GM15510 (cell line): ENCODE results near the gene NRP1.

Experiments used
- POLR2A ChIP-seq: IDR thresholded peaks from 3 replicates; pipeline ENCODE4 v1.6.1; 2011; ENCODE audit warnings: borderline replicate concordance; ENCODE audit not compliant: insufficient read length; ENCODE audit errors: extremely low read depth

NRP1 gene

DNA sequence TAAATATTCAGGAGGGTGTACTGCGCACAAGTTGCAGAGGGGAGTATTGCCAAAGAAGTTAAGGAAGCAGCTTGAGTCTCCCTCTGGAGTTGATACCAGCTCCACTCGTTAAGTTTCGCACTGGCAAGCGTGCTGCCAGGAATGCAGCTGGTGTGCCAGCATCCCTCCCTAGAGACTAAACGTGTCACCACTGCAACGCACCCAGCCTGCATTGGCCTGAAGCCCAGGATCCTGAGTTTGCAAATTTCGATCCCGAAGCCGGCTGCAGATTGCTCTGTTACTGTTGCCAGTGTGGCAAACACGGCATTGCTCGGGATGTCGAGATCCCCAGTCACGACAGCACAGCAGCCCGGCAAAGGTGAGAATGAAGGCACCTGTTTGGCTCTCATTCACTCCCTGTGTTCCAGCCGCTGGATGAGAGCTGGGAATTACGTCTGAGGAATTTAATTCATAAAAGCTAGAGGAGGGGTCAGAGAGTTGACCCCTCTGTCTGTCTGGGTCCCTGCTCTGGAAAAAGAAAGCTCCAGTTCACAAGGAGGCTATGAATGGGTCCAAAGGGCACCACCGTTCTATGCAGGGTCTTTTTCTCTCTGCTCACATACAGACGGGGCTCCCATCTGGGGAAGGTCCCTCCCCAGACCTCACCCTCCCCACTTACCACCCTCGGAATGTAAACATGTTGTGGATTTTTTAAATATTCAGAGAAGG is 61.0 kb downstream of the NRP1 start:
- TF ChIP-seq POLR2A = no peak

DNA sequence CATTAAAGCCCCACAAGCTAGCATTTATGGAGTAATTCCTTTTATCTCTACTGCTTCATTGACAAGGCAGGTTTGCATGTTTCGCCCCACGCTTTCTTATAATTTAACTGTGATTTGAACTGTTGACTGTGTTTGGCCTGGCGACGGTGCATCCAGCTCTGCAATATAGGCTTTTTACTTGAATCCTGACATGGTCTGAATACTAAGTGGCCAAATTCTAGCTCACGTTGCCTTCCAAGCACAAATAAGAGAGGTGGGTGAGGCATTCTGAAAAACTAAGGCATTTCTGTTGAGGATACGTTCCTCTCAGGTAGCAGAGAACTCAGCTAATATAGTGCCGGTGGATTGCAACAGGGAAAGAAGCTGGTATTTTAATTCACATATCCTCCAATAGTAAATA is 61.8 kb downstream of the NRP1 start:
- no peak for TF ChIP-seq POLR2A

DNA sequence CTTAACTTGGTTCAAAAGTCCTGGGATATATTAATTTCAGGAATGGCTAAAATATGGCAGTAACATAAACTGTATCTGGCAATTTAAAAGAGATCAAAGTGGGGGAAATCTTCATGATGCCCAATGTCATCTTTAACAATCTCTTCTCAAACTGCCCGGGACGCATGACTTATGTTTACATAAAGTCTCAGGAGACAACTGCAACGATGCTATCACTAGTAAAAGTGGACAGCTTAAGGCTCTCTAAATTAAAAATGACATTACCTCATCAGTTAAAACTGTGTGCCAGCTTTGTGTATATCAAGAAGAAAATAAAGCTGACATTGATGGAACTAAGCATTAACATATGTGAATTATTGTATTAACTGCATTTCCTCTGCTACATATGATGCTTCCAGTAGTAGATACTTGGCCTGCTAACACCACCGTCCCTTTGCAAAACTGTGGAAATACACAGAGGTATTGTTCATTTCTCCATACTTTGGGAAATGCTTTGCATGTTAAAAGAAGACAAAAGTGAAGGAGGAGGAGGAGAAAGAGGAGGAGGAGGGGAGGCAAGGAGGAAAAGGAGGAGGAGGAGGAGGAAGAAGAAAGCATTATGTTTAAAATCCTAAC is 62.4 kb downstream of the NRP1 start:
- no peak for TF ChIP-seq POLR2A

DNA sequence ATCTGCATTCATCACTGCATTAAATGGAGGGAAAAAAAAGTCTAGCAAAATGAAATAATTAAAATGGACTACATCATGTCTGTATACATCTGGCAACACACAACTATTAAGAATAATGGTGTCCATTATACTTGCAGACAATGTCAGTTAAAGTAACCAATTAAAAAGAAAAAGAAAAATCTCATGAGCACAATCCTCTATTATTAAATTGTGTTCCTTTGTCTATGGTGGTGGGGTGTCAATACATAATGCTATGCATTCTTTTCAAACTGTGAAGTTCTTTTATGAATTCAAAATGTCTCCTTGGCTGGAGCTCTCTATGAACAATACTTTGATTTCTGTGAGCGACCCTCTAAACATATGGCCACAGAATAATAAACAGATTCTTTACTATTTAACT is 63.5 kb downstream of the NRP1 start:
- TF ChIP-seq POLR2A = no peak

DNA sequence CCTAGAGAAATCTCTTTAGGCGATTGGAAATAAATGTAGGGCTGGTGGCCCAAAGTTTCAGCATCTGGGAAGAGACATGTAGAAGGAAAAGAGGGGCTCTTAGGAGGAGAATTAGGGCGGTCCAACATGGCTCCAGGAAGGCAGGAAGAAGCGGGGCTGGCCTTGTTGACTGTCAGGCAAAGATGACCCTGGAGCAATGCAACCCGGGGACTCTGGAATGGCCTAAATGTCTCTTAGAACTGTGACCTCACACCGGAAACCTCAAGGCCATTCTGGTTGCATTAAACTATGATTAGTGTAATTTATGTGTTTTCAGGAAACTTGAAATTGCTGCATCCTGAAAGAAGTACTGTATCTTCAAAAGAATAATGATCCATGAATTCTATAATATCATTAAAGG is 66.8 kb downstream of the NRP1 start:
- TF ChIP-seq POLR2A = no peak

DNA sequence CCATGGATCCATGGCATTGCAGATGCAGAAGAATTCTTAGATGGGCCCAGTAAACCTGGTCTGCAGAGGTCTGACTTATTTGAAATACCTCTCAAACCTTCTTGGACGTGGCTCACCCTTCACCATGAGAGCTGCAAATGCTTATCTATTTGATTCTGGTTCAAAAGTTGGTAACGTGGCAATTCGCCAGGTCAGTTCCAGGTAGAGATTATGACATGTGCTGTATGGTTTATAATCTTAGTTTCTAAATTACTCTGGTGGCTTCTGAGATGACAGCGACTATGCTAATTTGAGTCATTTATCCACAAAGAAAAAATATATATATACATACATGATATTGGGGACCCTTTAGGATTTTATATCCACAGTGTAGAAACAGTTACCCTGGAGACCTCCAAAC is 68.8 kb downstream of the NRP1 start:
- no peak for TF ChIP-seq POLR2A

DNA sequence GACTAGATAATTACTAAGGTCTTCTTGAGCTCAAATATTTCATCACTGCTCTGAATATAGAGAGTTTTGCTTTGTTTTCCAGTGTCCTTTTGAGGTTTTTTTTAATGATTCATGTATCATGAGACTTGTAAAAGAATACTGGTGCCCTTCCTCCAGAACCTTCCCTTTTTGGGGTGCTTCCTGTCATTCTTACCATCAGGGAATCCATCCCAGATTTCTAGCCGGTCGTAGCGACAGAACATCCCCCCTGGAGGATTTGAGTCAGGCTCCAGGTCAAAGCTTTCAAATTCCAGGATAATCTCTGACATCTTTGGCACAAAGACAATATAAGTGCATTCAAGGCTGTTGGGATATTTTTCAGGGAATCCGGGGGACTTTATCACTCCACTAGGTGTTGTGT is 71.0 kb downstream of the NRP1 start:
- TF ChIP-seq POLR2A = no peak

DNA sequence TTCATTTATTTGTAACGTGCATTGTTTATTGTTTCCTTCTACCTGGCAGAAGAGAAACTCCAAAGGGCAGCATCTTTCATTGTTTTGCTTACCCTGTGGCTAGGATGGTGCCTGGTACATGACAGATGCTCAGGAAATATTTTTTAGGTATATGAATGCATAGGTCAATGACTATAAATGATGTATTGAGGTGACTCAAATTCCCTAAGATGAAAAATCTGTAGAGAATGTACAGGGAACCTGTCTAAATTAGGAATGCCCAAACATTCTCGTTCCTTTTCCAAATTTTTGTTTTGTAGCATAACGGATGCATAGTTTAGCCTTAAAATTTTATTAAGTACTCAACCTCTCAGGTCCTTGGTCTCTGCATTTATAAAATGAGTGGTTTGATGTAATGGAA is 71.6 kb downstream of the NRP1 start:
- no peak for TF ChIP-seq POLR2A

DNA sequence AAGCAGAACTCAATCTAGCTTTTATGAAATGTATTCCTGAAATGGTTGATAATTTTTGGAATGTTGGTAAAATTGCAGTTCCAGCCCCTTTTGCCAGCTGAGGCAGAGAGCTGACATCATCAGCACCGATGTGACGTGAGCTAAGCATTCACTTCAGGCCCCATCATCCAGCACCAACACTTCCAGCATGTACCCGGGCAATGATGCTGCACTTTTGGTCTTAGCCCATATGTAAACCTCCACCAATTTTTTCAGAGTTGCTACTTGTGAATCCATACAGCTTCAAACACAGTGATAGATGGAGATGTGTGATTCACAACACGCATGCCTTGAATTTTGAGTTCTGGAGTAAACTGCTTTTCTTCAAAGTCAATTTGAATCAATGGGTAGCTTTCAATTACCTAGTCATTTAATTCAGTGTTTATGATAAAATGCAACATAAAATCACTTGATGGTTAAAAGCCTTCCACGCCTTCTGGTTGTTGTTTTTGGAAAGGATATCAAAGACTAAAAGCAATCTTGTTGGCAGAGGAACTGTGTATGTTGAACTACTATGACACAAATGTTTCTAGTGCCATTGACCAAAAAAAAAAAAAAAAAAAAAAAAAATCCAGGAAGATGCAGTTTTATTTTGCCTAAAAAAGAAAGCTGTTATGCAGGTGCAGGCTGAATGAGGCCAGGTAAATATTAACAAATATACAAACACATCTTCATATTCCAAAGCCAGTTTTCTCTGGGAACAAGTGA is 73.9 kb downstream of the NRP1 start:
- TF ChIP-seq POLR2A = no peak

DNA sequence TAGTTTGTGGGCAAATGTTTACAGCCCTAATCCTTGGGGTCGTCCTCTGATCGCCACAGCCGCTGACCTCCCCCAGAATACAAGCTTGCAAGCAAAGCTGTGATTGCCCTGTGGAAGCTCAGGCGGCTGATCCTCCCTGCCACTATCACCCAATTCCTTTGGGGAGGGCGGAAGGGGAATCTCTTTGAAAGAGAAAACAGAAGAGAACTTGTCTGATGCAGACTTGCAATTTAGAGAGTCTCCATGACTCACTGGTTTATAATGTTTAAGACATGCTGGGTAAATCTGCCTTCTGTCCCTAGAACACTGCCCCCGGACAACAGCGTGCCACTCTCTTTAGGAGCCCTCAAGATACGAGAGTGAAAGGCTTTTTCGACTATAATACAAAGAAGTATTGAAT is 75.5 kb downstream of the NRP1 start:
- no peak for TF ChIP-seq POLR2A

DNA sequence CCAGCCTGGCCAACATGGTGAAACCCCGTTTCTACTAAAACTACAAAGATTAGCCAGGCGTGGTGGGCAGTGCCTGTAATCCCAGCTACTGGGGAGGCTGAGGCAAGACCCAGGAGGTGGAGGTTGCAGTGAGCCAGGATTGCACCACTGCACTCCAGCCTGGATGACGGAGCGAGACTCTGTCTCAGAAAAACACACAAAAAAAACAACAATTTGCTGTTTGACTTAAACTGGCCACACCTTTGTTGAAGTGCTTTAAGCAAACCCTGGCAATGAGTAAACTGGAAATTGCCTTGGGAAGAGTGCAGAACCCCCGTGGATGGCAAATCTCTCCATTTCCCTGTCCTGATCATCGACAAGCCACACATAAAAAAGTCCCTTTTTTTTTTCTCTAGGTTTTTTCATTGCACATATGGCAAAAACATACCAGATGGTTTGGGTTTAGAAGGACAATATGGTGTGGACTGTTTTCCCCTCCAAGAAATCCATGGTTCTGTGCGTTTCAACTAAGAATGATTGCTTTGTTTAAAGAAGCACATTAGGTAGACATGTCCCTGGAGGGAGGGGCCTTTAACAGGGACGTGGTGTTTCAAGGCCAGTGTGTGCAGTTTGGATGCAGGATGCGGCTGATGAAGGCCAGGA is 76.9 kb downstream of the NRP1 start:
- no peak for TF ChIP-seq POLR2A

DNA sequence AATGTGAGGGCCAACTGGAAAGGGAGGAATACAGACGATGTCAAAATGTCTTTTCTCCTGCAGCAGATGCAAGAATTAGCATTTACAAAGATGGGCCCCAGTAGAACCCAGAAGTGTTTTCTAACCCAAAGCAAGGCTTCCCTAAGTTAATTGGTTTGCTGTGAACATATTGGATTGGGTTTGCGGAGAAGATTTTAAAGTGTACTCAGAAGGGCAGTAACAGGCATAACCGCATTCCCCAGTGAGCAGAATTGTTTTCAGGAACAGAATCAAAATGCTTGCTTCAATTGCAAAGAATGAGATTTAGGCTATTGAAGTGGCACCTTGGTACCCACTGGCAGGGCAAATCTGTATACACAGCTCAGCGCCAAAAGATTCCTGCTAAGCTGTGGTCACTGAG is 78.0 kb downstream of the NRP1 start:
- TF ChIP-seq POLR2A = no peak

DNA sequence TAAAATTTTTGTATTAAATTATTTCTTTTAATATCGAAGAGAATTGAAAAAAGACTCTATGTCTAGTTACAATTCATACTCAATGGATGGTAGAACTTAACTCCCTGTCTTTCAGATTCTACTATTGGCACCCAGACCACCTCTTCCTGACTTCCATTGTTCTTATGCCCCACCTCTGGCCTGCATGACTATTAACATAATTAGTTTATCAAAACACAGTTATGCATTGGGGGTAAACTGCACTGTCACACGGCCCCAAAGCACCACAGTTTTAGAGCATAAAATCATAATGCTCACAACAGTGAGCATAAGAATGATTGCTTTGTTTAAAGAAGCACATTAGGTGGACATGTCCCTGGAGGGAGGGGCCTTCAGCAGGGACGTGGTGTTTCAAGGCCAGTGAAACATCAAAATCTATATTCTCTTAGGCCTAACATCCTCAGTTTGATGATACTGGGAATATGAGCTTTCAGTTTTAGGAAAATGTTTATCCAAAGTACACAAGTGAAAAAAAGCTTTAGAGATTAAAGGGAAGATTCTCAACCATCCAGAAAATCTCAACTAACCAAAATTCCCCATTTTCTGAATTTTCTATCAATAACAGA is 79.8 kb downstream of the NRP1 start:
- TF ChIP-seq POLR2A = no peak

DNA sequence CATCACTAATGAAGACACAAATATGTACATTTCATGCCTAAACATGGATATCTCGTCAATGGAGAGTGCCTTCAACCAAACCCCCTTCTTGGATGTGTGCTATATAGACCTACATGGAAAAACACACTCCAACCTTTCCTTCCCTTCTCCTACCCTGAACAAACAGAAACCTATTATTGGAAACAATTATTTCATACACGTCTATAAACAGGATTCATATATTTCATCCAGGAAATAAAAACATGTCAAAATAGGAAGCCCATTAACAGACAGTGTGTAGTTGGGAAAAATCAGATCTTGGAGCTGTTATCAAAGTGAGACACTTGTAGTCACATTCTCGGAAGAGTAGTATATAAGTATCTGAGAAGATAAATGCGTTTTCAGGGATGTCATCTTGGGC is 81.1 kb downstream of the NRP1 start:
- no peak for TF ChIP-seq POLR2A

DNA sequence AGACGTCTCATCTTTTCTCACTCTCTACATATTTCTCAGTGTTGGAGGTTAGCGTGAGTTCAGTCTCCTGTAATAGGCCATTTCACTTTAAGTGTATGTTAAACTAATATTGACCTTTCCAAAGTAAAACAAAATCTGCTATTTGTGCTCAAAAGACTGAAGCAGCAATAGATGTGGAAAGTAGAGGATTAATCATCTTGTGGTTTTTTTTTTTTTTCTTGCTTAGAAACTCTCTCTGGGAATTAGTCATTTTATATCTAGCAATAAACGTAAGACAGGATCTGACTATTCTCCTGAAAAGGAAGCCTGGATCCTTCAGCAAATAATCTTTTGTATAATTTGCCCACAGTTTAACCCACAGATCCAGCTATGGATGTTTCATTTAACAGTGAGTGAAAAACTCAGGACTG is 81.7 kb downstream of the NRP1 start:
- TF ChIP-seq POLR2A = no peak
